NB4 (cell line): ENCODE results near the gene CLIC5.

Experiments
- DNase-seq: peaks from one replicate; pipeline ENCODE4 v3.0.0; 2010; ENCODE audit warnings: low read depth
- H3K4me3 ChIP-seq: one replicate; pipeline ENCODE4 v1.5.1; 2011; ENCODE audit warnings: mild to moderate bottlenecking, low read depth, low read length, moderate library complexity
- MAX ChIP-seq: IDR thresholded peaks from 2 replicates; pipeline ENCODE4 v1.6.1; 2011; ENCODE audit warnings: low read depth, low read length
- MYC ChIP-seq: IDR thresholded peaks from 2 replicates; pipeline ENCODE4 v1.6.1; 2011; ENCODE audit warnings: low read depth, low read length
- POLR2A ChIP-seq: IDR thresholded peaks from 2 replicates; pipeline ENCODE4 v1.6.1; 2011; ENCODE audit warnings: mild to moderate bottlenecking; ENCODE audit not compliant: insufficient read length; ENCODE audit errors: extremely low read depth
- TF ChIP-seq, protein P1 (sequence below): IDR thresholded peaks from one replicate; pipeline ENCODE4 v1.5.1; 2012; ENCODE audit warnings: low read depth, low read length

The CLIC5 gene

GRCh38 chr6:45915780-45916468 lies 99.7 kb downstream of the CLIC5 start:
- TF ChIP-seq POLR2A = no peak
- TF ChIP-seq, protein P1, sequence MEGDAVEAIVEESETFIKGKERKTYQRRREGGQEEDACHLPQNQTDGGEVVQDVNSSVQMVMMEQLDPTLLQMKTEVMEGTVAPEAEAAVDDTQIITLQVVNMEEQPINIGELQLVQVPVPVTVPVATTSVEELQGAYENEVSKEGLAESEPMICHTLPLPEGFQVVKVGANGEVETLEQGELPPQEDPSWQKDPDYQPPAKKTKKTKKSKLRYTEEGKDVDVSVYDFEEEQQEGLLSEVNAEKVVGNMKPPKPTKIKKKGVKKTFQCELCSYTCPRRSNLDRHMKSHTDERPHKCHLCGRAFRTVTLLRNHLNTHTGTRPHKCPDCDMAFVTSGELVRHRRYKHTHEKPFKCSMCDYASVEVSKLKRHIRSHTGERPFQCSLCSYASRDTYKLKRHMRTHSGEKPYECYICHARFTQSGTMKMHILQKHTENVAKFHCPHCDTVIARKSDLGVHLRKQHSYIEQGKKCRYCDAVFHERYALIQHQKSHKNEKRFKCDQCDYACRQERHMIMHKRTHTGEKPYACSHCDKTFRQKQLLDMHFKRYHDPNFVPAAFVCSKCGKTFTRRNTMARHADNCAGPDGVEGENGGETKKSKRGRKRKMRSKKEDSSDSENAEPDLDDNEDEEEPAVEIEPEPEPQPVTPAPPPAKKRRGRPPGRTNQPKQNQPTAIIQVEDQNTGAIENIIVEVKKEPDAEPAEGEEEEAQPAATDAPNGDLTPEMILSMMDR = no peak
- TF ChIP-seq MAX = no peak
- TF ChIP-seq MYC = no peak
- no peak for DNase-seq

DNA sequence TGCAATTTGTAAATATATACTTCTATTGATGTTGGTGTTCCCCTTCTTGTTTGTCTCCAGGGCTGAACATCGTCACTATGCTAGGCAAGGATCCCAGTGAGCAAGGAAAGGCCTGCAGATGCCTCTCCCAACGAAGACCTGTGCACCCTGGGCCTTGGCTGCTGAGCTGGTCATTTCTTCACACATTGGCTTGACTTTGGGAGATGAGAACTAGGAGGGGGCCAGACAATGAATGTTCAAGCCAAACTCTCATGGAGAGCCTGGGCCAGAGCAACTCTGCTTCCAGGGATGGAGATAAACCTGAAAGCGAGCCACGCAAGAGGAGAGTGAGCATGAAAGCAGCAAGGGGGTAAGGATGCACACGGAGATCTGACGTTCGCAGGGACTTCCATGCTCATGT lies 104.0 kb downstream of the CLIC5 start:
- DNase-seq = no peak
- TF ChIP-seq MYC (no peak), MAX (no peak), POLR2A (no peak)
- TF ChIP-seq, protein P1 = no peak
- H3K4me3 ChIP-seq = no peak overlapping the region

More at GRCh38 chr6:45915780-45916468, 99.7 kb downstream of the CLIC5 start:
- H3K4me3 ChIP-seq = no peak overlapping the region

- TF ChIP-seq POLR2A (no peak), MAX (no peak), MYC (no peak)
- TF ChIP-seq, protein P1 = no peak
- no peak overlapping the region for H3K4me3 ChIP-seq
- DNase-seq = no peak
Observed at GRCh38 chr6:45903959-45904358, 111.7 kb downstream of the CLIC5 start.

DNA sequence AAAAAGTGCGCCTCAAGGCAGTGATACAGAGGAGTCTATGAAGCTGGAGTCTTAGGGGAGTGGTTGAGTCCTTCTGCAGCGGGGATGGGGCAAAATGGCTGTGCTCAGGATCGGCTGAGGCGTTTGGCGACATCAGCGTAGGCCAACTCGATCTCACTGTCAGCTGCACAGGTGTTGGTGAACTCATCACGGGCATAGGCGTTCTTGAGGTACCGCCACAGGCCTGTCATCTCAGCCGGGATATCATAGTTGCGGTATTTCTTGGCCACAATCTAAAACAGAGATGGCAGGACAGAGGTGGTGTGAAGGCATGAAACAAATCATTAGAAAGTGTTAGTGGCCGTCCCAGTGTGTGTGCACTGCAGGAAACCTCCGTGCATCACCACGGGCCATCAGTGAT lies 112.7 kb downstream of the CLIC5 start:
- no peak for DNase-seq
- no peak overlapping the region for H3K4me3 ChIP-seq
- no peak for TF ChIP-seq MAX
- TF ChIP-seq, protein P1 = no peak
- TF ChIP-seq MYC = no peak
- no peak for TF ChIP-seq POLR2A

- TF ChIP-seq POLR2A = no peak
- TF ChIP-seq, protein P1 = no peak
Observed at GRCh38 chr6:45901767-45902650, 113.7 kb downstream of the CLIC5 start.

More at GRCh38 chr6:45901767-45902650, 113.7 kb downstream of the CLIC5 start:
- DNase-seq = no peak
- no peak overlapping the region for H3K4me3 ChIP-seq
